GM19099 (cell line): ENCODE data around the gene ZNF618.

Experiments
- POLR2A ChIP-seq: IDR thresholded peaks from 3 replicates; pipeline ENCODE4 v1.6.1; 2011; ENCODE audit warnings: low read depth; ENCODE audit not compliant: insufficient read length; ENCODE audit errors: extremely low read depth

ZNF618 gene

DNA sequence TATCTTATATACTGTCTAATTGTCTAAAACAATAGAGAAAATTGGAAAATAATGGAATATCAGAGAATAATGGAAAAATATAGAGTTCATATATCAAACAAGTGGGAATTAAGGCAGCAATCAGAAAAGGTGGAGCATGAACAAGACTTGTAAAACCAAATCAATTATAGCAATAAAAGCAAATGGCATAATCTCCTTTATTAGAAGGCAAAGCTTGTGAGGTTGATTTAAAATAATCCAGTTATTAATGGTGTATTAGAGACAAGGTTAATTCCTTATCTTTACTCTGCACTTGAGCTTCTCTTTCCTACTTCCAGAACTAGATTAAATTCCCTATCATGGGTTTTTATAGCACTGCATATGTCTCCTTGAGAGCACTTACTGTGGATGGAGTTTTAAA, 137.9 kb downstream of the ZNF618 start:
- TF ChIP-seq POLR2A, result no peak

DNA sequence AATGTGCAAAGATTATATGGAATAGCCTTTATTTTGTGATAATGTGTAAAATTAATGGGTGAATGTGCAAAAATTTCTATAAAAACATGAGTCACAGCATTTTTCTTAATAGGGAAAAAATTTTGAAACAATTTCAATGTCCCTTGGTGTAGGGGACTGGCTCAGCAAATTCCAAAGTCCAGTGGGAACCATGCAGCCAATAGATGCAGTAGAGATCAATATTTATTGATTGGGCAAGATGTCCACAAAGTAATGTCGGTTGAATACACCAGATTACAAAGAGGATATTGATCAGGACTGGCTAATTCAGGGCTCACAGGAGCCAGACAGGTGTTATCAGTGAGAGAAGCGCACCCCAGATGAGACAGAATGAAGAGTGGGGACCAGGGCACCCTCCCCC, 139.5 kb downstream of the ZNF618 start:
- TF ChIP-seq POLR2A, result no peak

DNA sequence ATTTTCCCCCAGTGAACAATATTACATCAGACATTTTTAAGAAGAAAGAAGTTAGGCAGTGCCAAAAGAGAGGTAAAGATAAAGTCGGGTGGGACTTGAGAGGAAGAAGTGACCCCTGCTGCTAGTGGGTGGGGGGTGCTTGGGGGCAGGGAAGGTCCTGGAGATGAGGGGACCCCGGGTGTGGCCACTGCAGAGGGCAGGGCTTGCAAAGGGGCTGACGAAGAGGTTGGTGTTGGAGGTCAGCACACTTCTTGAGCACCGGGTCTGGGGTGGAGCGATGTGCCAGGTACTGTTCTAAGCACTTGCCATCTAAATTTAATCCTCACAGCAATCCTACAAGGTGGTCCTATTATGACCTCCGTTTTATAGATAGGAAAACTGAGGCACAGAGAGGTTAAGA, 140.0 kb downstream of the ZNF618 start:
- no peak for TF ChIP-seq POLR2A

DNA sequence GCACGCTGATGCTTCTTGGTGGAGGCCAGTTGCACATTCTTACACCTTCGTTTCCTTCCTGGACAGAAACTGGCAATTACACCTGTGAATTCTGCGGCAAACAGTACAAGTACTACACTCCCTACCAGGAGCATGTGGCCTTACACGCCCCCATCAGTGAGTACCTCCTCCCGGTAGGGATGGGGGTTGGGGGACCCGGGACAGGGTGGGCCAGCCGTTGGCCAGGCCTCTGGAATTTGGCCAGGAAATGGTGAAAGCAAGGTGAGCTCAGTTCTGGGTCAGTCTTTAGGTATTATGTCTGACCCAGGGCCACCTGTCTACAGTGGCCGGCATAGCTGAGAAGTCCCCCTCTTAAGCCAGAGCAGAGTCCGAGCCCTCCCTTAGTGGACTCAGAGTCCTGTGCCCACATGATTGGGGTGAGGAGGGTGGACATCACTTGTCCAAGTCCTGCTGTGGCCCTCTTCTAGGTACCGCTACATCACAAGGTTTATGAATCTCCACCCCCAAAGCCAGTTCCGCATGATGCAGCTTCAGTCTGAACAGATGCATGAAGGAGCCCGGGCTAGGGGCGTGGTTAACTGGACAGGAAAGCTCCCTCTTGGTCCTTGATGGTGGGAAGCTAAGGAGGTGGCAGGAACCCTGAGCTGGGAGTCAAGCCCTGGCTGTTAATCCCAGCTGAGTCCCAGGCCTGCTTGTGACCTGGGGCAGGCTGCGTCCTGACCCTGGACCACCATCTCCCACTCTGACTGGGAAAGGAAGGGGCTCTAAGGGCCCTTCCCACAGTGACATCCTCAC, 140.7 kb downstream of the ZNF618 start:
- TF ChIP-seq POLR2A, result no peak

DNA sequence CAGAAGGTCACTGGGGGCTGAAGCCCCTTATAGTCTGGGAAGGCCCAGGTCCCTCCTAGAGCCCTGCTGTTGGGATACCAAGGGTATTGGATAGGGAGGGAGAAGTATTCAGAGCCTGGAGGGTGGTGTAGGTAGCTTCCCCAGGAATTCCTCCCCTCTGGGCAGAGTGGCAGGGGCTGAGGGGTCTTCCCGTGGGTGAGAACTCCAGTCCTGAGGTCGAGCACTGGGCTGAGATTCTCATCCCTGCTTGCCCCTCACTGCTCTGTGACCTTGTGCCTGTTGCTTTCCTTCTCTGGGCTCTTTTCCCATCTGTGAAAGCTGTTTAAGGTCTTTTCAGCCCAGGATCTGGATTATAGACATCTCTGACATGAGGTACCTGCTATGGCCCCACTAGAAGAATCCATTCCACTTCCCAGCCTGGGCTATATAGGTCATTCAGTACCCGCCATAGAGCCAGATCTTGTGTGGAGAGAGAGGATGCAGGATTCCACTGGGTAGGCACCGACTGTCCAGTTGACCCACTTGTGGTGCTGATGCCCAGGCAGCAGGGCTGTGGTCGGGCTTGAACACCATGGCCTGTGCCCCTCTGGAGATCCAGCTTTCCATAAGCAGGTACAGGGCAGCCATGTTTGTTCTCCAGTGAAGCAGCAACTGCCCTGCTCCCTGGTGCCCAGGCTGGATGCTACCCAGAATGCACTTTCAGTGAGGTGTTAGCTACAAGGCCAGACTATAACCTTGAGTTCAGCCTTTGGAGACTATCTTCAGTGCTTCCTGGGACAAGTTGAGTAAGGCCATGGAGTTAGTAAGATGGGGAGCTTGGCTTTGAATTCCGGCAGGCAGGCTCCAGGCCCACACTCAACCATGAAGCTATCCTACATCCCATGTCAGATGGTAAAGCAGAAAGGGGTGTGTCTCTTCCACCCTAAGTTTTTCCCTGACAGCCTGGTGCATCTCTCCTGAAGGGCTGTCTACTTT, 141.9 kb downstream of the ZNF618 start:
- no peak for TF ChIP-seq POLR2A

DNA sequence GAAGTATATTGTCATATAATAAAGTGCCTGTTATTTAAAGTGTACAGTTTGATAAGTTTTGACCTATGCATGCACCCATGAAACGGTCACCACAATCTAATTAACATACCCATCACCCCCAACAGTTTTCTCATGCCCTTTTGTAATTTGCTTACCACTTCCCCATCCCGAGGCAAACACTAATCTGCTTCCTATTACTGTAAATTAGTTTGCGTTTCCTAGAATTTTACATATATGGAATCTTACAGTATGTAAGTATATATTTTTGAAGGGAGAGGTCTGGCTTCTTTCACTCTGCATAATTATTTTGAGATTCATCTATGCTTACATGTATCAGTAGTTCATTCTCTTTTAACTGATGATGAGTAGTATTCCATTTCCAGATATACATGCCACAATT, 145.5 kb downstream of the ZNF618 start:
- no peak for TF ChIP-seq POLR2A

DNA sequence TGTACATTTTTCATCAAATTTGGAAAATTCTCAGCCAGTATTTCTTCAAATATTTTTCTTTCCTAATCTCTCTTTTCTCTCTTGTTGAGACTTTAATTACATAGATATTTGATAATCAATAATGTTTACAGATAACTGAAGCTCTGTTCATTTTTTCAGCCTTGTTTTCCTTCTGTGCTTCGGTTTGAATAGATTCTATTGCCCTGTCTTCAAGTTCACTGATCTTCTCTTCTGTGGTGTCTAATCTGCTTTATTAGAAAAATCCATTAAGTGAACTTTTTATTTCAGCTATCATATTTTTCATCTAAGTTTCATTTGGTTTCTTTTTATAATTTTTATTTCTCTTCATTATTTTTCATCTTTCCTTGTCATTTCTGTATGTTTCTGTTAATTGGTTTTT, 147.9 kb downstream of the ZNF618 start:
- no peak for TF ChIP-seq POLR2A

DNA sequence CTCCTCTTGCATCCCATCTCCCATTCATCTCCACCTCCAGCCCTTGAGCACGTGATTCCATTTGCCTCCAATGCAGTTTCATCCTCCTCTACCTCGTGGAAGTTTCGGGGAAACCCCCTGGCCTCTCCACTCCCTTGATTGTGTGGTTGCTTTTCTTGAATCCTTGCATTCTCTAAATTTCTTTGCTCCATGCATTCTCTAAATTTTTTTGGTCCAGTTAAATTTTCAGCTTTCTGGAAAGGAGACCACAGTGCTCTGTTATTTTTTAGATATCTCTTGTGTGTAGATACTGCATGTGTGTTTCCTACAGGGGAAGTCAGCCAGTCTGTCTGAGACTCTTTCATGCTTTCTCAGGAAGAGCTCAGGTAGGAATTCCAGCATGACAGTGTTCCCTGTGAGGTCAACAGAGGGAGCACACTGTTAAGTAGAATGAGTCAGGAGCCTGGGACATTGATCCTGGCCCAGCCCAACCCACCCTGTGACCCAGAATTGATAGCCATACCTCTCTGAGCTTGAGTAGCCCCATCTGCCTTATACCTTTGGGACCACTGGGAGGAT, 149.2 kb downstream of the ZNF618 start:
- no peak for TF ChIP-seq POLR2A

DNA sequence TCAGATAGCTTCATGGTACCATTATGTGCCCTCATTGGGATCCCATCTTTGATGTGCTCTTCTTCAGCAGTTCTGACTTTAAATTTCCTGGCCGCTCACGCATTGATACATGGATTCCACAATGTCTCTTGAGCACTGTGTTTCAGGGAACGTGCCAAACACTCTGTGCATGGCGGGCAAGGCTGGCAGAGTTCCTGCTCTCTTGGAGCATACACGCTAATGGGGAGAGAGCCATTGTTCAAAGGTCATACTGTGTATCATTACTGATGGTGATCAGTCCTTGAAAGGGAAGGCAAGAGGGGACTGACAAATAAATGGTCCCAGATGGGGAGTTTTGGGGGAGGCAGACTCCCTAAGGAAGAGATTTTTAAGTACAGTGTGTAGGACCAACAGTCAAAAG, 149.7 kb downstream of the ZNF618 start:
- no peak for TF ChIP-seq POLR2A

DNA sequence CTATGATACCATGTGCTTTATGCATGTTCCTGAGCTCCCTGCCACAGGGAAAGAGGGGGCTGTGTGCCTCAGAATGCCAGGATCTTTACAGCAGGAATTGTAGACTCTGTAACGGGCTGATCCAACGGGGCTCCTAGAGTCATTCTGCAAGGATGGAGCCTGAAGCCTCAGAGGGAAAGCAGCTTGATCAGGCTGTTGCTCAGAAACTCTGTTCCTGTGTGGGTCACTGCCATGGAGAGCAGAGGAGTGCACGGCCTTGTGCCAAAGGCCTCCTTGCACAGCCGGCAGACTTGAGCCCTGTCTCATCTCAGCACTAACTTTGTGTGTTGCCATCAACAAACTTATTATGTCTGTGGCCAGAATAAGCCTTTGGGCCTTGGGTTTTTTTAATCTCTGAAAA, 150.2 kb downstream of the ZNF618 start:
- TF ChIP-seq POLR2A, result no peak

DNA sequence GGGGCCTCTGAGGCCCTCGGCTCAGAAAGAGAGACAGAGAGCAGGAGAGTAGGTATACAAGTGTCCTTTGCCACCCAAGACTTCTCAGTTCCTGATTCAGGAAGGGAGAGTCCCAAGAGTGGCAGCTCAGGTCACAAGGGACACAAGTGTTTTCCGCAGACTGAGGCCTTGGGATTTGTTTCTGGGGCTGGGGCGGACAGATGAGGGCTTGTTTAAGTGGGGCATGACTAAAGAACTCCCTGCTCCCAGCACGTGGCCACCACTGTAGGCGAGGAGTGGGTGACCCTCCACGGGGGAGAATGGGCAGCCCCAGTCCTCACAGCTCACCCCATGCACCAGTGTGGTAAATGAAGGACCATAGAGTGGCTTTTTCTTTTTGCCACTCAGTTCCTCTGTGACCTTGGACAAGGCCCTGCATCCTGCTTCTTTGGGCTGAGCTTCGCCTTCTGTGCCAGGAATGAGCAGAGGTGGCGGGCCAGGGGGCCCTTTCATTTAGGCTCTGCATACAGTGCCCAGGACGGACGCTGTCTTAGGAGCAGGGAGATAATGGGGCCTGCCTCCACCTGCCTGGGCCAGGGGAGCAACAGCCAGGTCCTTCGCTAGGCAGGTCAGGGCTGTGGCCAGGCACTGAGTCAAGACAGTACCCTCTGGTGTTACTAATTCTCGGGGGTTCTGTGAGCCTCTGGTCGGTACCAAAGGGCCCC, 151.2 kb downstream of the ZNF618 start:
- TF ChIP-seq POLR2A, result no peak

DNA sequence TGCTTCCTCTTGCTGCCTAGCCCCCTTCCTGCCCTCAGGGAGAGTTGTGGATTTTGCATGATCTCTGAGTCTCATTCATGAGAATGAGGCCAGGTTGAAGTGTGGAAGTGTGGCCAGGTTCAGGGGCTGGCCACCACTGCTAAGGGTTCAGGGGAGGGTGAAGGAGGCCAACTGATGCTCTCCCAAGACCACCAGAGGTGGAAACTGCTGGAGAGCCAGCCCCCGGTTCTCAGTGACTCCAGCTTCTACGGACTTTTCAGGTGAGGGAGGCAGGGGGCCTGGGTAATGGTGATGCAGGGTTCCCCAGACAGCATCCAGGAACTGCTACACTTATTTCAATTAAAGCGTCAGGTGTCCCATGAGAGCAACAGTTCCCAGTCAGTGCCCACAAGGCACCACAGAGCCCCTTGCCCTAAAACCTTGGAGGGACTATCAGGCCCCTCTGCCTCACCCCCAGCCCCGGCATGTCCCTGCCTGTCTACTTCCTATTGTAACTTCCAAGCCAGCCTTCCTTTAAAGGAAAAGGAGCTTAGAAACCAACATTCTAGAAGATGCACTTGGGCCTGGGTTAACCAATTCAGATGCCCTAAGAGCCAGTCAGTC, 151.9 kb downstream of the ZNF618 start:
- TF ChIP-seq POLR2A, result no peak

DNA sequence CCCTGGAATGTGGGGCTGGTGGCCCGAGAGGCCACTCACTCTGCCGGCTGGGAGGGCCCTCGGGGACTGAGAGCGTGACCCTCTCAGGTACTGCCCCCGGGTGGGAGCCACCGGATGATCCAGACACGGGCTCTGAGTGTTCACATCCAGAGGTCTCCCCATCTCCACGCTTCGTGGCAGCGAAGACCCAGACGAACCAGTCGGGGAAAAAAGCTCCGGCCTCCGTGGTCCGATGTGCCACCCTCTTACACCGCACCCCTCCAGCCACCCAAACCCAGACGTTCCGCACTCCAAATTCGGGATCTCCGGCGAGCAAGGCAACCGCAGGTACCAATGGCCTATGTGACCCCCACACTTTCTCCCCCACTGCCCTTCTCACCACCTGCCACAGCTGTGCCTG, 152.5 kb downstream of the ZNF618 start:
- no peak for TF ChIP-seq POLR2A

DNA sequence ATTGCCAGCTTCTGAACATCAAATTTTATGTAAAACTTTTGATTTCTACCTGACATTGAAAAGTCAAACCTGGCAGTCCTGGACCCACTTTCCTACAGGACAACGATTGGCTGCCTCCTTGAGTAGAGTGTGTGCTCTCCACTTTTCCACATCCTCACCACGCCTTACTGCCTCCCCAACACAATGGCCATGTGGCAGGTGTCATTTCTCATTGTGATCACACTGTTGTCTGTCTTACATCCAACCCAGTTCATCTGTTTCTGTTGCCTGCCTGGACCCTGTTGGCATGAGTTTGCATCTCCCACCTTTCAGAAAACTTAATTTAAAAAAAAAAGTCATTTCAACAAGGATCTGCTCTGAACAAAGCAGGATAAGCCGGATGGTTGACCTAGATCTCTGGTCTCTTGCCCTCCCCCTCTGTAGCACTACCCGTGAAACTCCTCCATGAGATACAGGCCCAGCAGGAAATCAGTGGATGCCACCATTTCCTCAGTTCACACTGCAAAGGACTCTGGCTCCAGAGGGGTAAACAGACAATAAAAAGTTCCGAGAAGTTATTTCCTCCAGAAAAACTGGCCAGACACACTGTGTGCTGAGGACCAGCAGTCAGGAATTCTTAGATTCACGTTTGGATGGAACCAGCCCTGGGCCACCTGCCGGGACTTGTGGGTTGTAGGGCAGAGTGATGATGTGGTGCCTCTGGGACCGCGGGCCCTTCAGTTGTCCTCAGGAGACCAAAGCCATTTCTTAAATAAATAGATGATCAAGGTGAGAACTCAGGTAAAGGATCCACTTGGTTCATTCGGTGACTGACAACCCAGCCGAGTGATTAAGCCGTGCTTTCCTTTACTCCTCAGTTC, 153.4 kb downstream of the ZNF618 start:
- TF ChIP-seq POLR2A, result no peak

DNA sequence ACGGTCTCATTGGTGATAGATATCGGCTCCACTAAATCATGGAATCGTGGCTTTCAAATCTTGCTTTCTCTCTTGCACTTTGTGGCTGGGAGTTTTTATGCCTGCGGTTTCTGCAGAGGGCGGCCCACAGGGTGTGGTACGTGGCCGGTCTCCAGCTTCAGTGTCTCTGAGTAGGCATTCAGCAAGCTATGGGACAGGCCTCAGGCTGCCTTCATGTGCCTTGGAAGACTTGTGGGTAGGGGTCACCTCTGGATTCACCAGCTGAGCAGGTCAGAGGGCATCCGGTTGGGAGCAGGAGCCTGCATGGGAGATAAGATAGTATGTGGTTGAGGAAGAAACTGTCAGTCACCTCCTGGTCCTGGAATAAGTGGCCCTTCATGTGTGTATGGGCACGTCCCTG, 154.3 kb downstream of the ZNF618 start:
- TF ChIP-seq POLR2A, result no peak
